ENCODE measurements around the gene ZNF608.

Gene ZNF608

DNA sequence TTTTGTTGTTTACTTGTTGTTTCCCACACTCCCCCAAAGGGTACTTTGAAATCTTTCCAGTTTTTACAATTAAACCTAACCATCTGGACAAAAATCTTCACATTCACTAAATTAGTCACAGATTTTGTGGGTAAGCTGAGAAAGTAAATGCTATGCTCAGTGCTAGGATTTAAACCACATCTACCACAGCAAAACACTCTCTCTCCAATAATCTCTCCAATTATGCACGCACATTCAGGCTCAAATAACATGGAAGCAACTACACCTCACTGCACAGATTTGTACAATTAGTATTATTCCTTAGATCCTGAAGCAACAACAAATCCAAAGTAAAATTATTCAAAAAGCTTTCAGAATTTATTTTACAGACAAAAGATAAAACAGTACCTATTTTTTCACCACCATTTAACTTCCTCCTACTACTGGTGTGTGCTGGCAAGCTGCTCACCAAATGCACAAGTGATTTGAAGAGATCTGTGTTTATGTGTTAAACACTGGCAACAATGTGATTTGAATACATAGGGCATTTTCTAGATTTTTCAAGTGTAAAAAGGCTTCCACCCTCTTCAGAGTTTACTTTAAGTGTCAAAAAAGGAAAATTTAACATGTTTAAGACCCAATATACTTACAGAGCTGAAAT is 16.6 kb downstream of the ZNF608 start:
- intact Hi-C loops (cut with DNase I; ENCODE audit: low total_unique reads) = no loop called here
- Histone ChIP-seq H3K27me3 (no peaks in the 10 kb centered on the region), H3K9me3 (no peaks in the 10 kb centered on the region), H3K4me3 (no peak overlapping the region), H3K36me3 (no peaks in the 10 kb centered on the region), H3K27ac (no peak overlapping the region), H3K4me1 (peaks cover 0 to 5% (median 0%) of the 10 kb centered on the region in 4 donors)
- TF ChIP-seq, protein P1, sequence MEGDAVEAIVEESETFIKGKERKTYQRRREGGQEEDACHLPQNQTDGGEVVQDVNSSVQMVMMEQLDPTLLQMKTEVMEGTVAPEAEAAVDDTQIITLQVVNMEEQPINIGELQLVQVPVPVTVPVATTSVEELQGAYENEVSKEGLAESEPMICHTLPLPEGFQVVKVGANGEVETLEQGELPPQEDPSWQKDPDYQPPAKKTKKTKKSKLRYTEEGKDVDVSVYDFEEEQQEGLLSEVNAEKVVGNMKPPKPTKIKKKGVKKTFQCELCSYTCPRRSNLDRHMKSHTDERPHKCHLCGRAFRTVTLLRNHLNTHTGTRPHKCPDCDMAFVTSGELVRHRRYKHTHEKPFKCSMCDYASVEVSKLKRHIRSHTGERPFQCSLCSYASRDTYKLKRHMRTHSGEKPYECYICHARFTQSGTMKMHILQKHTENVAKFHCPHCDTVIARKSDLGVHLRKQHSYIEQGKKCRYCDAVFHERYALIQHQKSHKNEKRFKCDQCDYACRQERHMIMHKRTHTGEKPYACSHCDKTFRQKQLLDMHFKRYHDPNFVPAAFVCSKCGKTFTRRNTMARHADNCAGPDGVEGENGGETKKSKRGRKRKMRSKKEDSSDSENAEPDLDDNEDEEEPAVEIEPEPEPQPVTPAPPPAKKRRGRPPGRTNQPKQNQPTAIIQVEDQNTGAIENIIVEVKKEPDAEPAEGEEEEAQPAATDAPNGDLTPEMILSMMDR (IDR thresholded peaks at IDR 0.05) = no peak
- DNase-seq = no peak

GRCh38 chr5:124728968-124729332 is 17.5 kb downstream of the ZNF608 start:
- no peak overlapping the region for H3K4me3 ChIP-seq
- DNase-seq = no peak
- H3K9me3 ChIP-seq = no peaks in the 10 kb centered on the region
- no peaks in the 10 kb centered on the region for H3K4me1 ChIP-seq
- intact Hi-C loops (cut with DNase I; ENCODE audit: low total_unique reads) = no loop called here
- H3K27ac ChIP-seq = no peak overlapping the region
- H3K27me3 ChIP-seq = no peaks in the 10 kb centered on the region
- TF ChIP-seq, protein P1 (IDR thresholded peaks at IDR 0.05) = no peak
- no peaks in the 10 kb centered on the region for H3K36me3 ChIP-seq

DNA sequence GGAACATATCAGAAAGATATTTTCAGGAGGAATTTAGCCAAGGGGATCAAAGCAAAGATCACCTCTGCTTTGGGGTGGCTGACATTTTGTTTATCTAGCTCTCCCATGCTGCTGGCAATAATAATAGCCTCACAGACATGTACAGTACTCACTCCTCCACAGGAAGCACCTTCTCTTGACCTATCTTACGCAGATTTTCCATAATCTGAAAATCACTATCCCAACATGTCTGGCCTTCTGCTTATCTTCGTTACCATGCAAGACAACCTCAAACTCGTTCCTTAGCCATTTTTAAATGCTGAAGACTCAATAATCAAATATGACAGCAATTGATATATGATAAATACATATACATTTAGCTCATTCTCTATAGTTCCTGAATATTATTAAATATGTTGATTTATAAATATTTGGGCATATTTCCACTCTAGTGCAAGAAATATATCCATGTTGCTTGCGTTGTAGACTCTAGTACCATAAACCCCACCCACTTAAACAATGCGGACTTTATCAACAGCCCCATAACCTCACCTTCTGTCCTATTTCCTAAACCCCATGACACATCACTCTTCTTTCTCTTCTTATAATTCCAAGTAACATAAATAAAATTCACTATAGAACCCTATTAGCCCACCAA is 18.0 kb downstream of the ZNF608 start:
- no peaks in the 10 kb centered on the region for H3K27me3 ChIP-seq
- no peaks in the 10 kb centered on the region for H3K9me3 ChIP-seq
- TF ChIP-seq, protein P1 (IDR thresholded peaks at IDR 0.05) = no peak
- H3K27ac ChIP-seq = no peak overlapping the region
- no peak overlapping the region for H3K4me3 ChIP-seq
- H3K36me3 ChIP-seq = no peaks in the 10 kb centered on the region
- intact Hi-C loops (cut with DNase I; ENCODE audit: low total_unique reads) = no loop called here
- H3K4me1 ChIP-seq = no peaks in the 10 kb centered on the region
- DNase-seq = no peak

DNA sequence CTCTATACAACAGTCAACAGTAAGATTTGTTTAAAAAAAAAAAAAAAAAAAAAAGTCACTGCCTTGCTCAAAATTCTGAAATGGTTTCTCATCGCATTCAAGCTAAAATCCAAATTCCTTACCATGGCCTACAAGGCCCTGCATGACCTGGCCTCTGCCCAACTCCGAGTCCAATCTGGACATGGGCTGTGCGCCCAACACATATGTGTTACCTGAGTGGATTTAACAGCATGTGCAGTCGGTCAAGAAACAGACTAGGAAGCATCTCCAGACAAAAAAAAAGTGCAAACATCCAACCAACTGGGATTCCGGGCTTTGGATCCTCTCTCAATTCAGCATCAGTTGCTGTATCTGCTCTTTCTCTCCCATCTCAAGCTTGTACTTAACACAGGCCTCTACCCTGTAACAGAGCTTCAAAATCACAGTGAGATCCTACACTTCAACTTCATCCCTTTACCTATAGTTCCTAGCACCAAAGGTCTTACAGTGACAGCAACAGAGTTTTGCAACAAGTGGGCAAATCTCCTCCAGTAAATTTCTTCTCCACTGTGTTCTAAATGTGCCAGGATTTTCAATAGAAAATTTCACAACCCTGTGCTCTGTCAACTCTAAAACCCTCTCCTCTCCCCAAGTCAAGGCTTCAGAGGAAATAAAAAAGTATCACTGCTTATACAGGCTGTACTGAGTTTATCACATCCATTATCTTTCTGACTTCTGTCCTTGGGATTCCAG is 19.6 kb downstream of the ZNF608 start:
- TF ChIP-seq, protein P1 (IDR thresholded peaks at IDR 0.05) = no peak
- intact Hi-C loops (cut with DNase I; ENCODE audit: low total_unique reads) = no loop called here

DNA sequence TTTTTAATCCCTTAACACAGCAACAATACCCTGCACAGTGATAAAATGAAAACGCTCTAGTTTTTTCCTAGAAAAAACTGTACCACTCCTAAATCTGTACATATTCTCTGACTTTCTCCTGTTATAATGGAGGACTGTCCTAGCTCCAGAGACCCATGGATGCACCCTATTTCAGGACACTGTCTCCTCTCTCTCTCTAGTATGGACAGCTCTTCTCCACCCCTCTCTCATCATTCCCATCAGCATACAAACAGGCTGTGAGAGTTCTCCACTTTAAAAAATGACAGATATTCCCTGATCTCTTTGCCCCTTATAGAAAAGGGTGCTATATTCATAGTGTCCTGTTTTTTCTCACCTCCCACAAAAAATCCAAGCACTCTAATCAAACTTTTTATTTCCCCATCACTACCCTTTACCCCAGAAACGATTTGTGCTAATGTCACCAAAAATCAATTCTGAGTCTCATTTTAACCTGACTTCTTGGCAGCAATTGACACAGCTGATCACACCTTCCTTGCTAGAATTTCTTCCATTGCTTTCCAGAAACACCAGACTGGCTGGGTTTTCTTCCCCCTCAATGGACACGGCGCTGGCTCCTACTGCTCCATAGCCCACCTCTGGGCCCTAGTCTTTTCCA is 20.7 kb downstream of the ZNF608 start:
- Histone ChIP-seq H3K4me3 (no peak overlapping the region), H3K27ac (no peak overlapping the region), H3K4me1 (peaks cover 0 to 5% (median 0%) of the 10 kb centered on the region in 4 donors), H3K36me3 (no peaks in the 10 kb centered on the region), H3K9me3 (no peaks in the 10 kb centered on the region), H3K27me3 (no peaks in the 10 kb centered on the region)
- DNase-seq = no peak
- TF ChIP-seq, protein P1 (IDR thresholded peaks at IDR 0.05) = no peak
- intact Hi-C loops (cut with DNase I; ENCODE audit: low total_unique reads) = no loop called here

More for the DNA sequence above, 19.6 kb downstream of the ZNF608 start:
- Histone ChIP-seq H3K27ac (no peak overlapping the region), H3K9me3 (no peaks in the 10 kb centered on the region), H3K27me3 (no peaks in the 10 kb centered on the region), H3K36me3 (no peaks in the 10 kb centered on the region), H3K4me1 (no peaks in the 10 kb centered on the region), H3K4me3 (no peak overlapping the region)
- no peak for DNase-seq
